HepG2 (cell line): ENCODE data around the gene TSEN34. TPM values are rescaled to one million over a fixed set of nuclear protein-coding genes. Genes with fewer than 3 reads are reported as not detected.

Experiments used
- CCDC6 ChIP-seq: sonication (generic); formaldehyde crosslinking; IDR thresholded peaks from 2 replicates; pipeline ENCODE4 v1.8.1; 2022; ENCODE audit warnings: mild to moderate bottlenecking, missing genetic modification reagents, moderate library complexity
- CREB3 ChIP-seq: sonication (generic); formaldehyde crosslinking; IDR thresholded peaks from 2 replicates; pipeline ENCODE4 v1.5.0; 2020; ENCODE audit warnings: missing genetic modification reagents
- CREBL2 ChIP-seq: sonication (generic); formaldehyde crosslinking; IDR thresholded peaks from 2 replicates; pipeline ENCODE4 v1.8.1; 2023; ENCODE audit warnings: missing genetic modification reagents, mild to moderate bottlenecking, borderline replicate concordance
- GATAD2A ChIP-seq: IDR thresholded peaks from 2 replicates; pipeline ENCODE4 v1.6.1; 2016
- HMG20B ChIP-seq: conservative IDR thresholded peaks from 2 replicates; pipeline ENCODE4 v1.6.1; 2016; ENCODE audit warnings: missing genetic modification reagents, missing compliant biosample characterization
- HNF1B ChIP-seq: sonication (generic); formaldehyde crosslinking; IDR thresholded peaks from 2 replicates; pipeline ENCODE4 v1.5.1; 2020; ENCODE audit warnings: mild to moderate bottlenecking, moderate library complexity, missing genetic modification reagents
- HNF4G ChIP-seq, 2 experiments: sonication (generic) in 1 of 2; formaldehyde crosslinking in 1 of 2; IDR thresholded peaks; 2 replicates each; pipeline versions ENCODE4 v1.4.0 to v1.6.1; 2011 to 2020; ENCODE audit warnings: borderline replicate concordance in 2 of 2, low read depth in 2 of 2, mild to moderate bottlenecking in 2 of 2, low read length in 1 of 2, missing genetic modification reagents in 1 of 2, moderate library complexity in 1 of 2
- HNRNPH1 ChIP-seq: fragments of 200-400 bp; formaldehyde crosslinking; optimal IDR thresholded peaks from 2 replicates; pipeline ENCODE3; 2017; ENCODE audit warnings: mild to moderate bottlenecking, low read depth, low read length
- MYC ChIP-seq: sonication (generic); formaldehyde crosslinking; IDR thresholded peaks from 2 replicates; pipeline ENCODE4 v1.9.0; 2021; ENCODE audit warnings: missing genetic modification reagents, borderline replicate concordance
- NFATC3 ChIP-seq: sonication (generic); formaldehyde crosslinking; IDR thresholded peaks from 2 replicates; pipeline ENCODE4 v1.5.1; 2020; ENCODE audit warnings: mild to moderate bottlenecking, missing genetic modification reagents
- PLSCR1 ChIP-seq: sonication (generic); formaldehyde crosslinking; IDR thresholded peaks from 2 replicates; pipeline ENCODE4 v1.5.0; 2020; ENCODE audit warnings: missing genetic modification reagents, mild to moderate bottlenecking, borderline replicate concordance
- RBFOX2 ChIP-seq: fragments of 200-400 bp; formaldehyde crosslinking; IDR thresholded peaks from 2 replicates; pipeline ENCODE4 v1.6.1; 2017; ENCODE audit warnings: low read depth, mild to moderate bottlenecking, low read length
- SCMH1 ChIP-seq: sonication (generic); formaldehyde crosslinking; IDR thresholded peaks from 2 replicates; pipeline ENCODE4 v1.9.0; 2021; ENCODE audit warnings: missing genetic modification reagents, mild to moderate bottlenecking, borderline replicate concordance
- SRSF4 ChIP-seq: fragments of 200-400 bp; formaldehyde crosslinking; IDR thresholded peaks from one replicate; pipeline ENCODE4 v1.6.1; 2018; ENCODE audit warnings: mild to moderate bottlenecking, low read depth, low read length, moderate library complexity; ENCODE audit not compliant: poor library complexity, severe bottlenecking
- TCF7L2 ChIP-seq: IDR thresholded peaks from 2 replicates; pipeline ENCODE4 v1.6.1; 2011; ENCODE audit warnings: mild to moderate bottlenecking, low read depth, low read length, moderate library complexity
- TRIM24 ChIP-seq: sonication (generic); formaldehyde crosslinking; IDR thresholded peaks from 2 replicates; pipeline ENCODE4 v1.8.0; 2022; ENCODE audit warnings: mild to moderate bottlenecking, missing genetic modification reagents
- ZMYM4 ChIP-seq: sonication (generic); formaldehyde crosslinking; IDR thresholded peaks from 2 replicates; pipeline ENCODE4 v1.8.1; 2023; ENCODE audit warnings: mild to moderate bottlenecking, missing genetic modification reagents
- ZNF646 ChIP-seq: sonication (generic); formaldehyde crosslinking; IDR thresholded peaks from 2 replicates; pipeline ENCODE4 v1.9.0; 2021; ENCODE audit warnings: mild to moderate bottlenecking, missing genetic modification reagents
- polyA plus RNA-seq, 8 experiments: library from polyadenylated mRNA; depleted of rRNA in 3 of 8; stranded (reverse) in 7 of 8; unstranded in 1 of 8; fragments of >200 nt; fragmentation: Illumina TruSeq in 4 of 8; extraction: Trizol in 4 of 8; gene quantifications; 2 replicates each; pipeline versions ENCODE4 v1.2.1 to v1.2.3, GENCODE V29; 2011 to 2016; ENCODE audit warnings: low read depth in 4 of 8, missing spikeins in 1 of 8, mixed read lengths in 1 of 8; ENCODE audit not compliant: insufficient read depth in 1 of 8
- total RNA-seq, 5 experiments: library from RNA; depleted of rRNA; stranded (reverse); fragments of >200 nt; fragmentation: Illumina TruSeq; extraction: Trizol; gene quantifications; 2 replicates each; pipeline ENCODE4 v1.2.3, GENCODE V29; 2016; ENCODE audit warnings: low read depth in 1 of 5

TSEN34 gene
- total and polyA plus RNA-seq, 2 of the 13 experiments (the other 11 are each of a cell fraction or from before 2014, with no cell fraction given) = 55.1 to 65.4 TPM

- TF ChIP-seq ZNF646 (CRISPR knock-in tag) = no peak
- no peak for TF ChIP-seq ZMYM4 (CRISPR knock-in tag)
- TF ChIP-seq SCMH1 (CRISPR knock-in tag) = no peak
- no peak for TF ChIP-seq RBFOX2
- no peak for TF ChIP-seq CREB3 (CRISPR knock-in tag)
- TF ChIP-seq HNF4G (IDR thresholded peaks at IDR 0.05; ENCODE audit: borderline replicate concordance, low read depth, low read length) = no peak
- TF ChIP-seq HNF4G (CRISPR knock-in tag; IDR thresholded peaks at IDR 0.05; ENCODE audit: borderline replicate concordance, low read depth) = no peak
- no peak for TF ChIP-seq PLSCR1 (CRISPR knock-in tag)
- peak; percentile 46 for TF ChIP-seq GATAD2A
- no peak for TF ChIP-seq NFATC3 (CRISPR knock-in tag)
- no peak for TF ChIP-seq CREBL2 (CRISPR knock-in tag)
- 0 out of 2 replicates have a peak, but pooled peaks have one; percentile 17 for TF ChIP-seq HNF1B (CRISPR knock-in tag)
- no peak for TF ChIP-seq TRIM24 (CRISPR knock-in tag)
- TF ChIP-seq SRSF4 = no peak
- TF ChIP-seq HNRNPH1 = no peak
- no peak; the same call in 1 of the 2 replicates for TF ChIP-seq HMG20B
- TF ChIP-seq MYC (CRISPR knock-in tag) = peak; percentile 47; the same call in 1 of the 2 replicates
- TF ChIP-seq CCDC6 (CRISPR knock-in tag) = no peak
- no peak for TF ChIP-seq TCF7L2
Observed at GRCh38 chr19:54207983-54208783, 17.1 kb downstream of the TSEN34 start (continued).
